ENCODE data around the gene INSM2.

GRCh38 chr14:35578135-35578534, 44.2 kb downstream of the INSM2 start:
- TF ChIP-seq CTCF (IDR thresholded peaks at IDR 0.05; ENCODE audit: low read length), result no peak
- TF ChIP-seq EZH2 (IDR thresholded peaks at IDR 0.05; ENCODE audit: borderline replicate concordance, low read length), result no peak
